OCI-LY1 (cell line): ENCODE results near the gene RAD51B.

Experiments
- H2AFZ ChIP-seq: fragments of 200-600 bp; sonication (generic), shearing (Covaris generic); 2 replicates; pipeline ENCODE4 v1.6.0; 2014; ENCODE audit warnings: antibody characterized with exemption, mild to moderate bottlenecking, low read length
- H3F3A ChIP-seq: fragments of 200-600 bp; sonication (generic), shearing (Covaris generic); 2 replicates; pipeline ENCODE4 v1.6.0; 2014; ENCODE audit warnings: mild to moderate bottlenecking, antibody characterized with exemption, low read length, moderate library complexity; ENCODE audit not compliant: insufficient read depth
- H3K27ac ChIP-seq: fragments of 200-600 bp; sonication (generic); 2 replicates; pipeline ENCODE4 v1.5.1; 2014; ENCODE audit warnings: low read length, mixed run types, mild to moderate bottlenecking, low read depth; ENCODE audit not compliant: poor library complexity, severe bottlenecking
- H3K27me3 ChIP-seq: fragments of 200-600 bp; sonication (generic); 2 replicates; pipeline ENCODE4 v1.6.0; 2014; ENCODE audit warnings: antibody characterized with exemption, mild to moderate bottlenecking, low read length, moderate library complexity; ENCODE audit not compliant: insufficient read depth
- H3K36me3 ChIP-seq: fragments of 200-600 bp; sonication (generic); 2 replicates; pipeline ENCODE4 v1.6.1; 2014; ENCODE audit warnings: mild to moderate bottlenecking, antibody characterized with exemption, low read length, moderate library complexity, mixed read lengths; ENCODE audit not compliant: insufficient read depth
- H3K4me1 ChIP-seq: fragments of 200-600 bp; sonication (generic); 2 replicates; pipeline ENCODE4 v1.5.1; 2014; ENCODE audit warnings: mild to moderate bottlenecking, low read length, moderate library complexity; ENCODE audit not compliant: insufficient read depth, severe bottlenecking
- H3K4me2 ChIP-seq: fragments of 200-600 bp; sonication (generic), shearing (Covaris generic); 2 replicates; pipeline ENCODE4 v1.6.1; 2014; ENCODE audit warnings: low read length
- H3K4me3 ChIP-seq: fragments of 200-600 bp; sonication (generic); 2 replicates; pipeline ENCODE4 v1.5.1; 2014; ENCODE audit warnings: low read length, low read depth, mild to moderate bottlenecking, mixed read lengths; ENCODE audit not compliant: poor library complexity, severe bottlenecking
- H3K79me2 ChIP-seq: fragments of 200-600 bp; shearing (Covaris generic); 2 replicates; pipeline ENCODE4 v1.6.1; 2016; ENCODE audit warnings: mixed run types, low read length, mixed read lengths; ENCODE audit not compliant: insufficient read depth
- H3K9ac ChIP-seq: fragments of 200-600 bp; sonication (generic), shearing (Covaris generic); 2 replicates; pipeline ENCODE4 v1.6.1; 2014; ENCODE audit warnings: mild to moderate bottlenecking, low read length, mixed read lengths
- H3K9me2 ChIP-seq: fragments of 200-600 bp; sonication (generic), shearing (Covaris generic); 2 replicates; pipeline ENCODE4 v1.6.1; 2014; ENCODE audit warnings: low read depth, mild to moderate bottlenecking, low read length, mixed read lengths
- H3K9me3 ChIP-seq: fragments of 200-600 bp; shearing (Covaris generic); 2 replicates; pipeline ENCODE4 v1.6.1; 2014; ENCODE audit warnings: low read length, mixed read lengths
- H4K20me1 ChIP-seq: fragments of 200-600 bp; sonication (generic), shearing (Covaris generic); 2 replicates; pipeline ENCODE4 v1.6.0; 2016; ENCODE audit warnings: mild to moderate bottlenecking, low read length; ENCODE audit not compliant: insufficient read depth
- CTCF ChIP-seq: fragments of 200-600 bp; sonication (generic), shearing (Covaris generic); IDR thresholded peaks from 2 replicates; pipeline ENCODE4 v1.5.1; 2017; ENCODE audit warnings: mild to moderate bottlenecking, antibody characterized with exemption, low read length, moderate library complexity, mixed read lengths
- EZH2 ChIP-seq: fragments of 200-600 bp; sonication (generic), shearing (Covaris generic); IDR thresholded peaks from 2 replicates; pipeline ENCODE4 v1.8.0; 2017; ENCODE audit warnings: borderline replicate concordance, mixed run types, mild to moderate bottlenecking, antibody characterized with exemption, low read length, moderate library complexity, mixed read lengths

RAD51B gene

GRCh38 chr14:68322940-68323620 is 503.5 kb downstream of the RAD51B start:
- Histone ChIP-seq H3K4me3 (no peak overlapping the region), H3K9me2 (no peaks in the 10 kb centered on the region), H3K27me3 (no peaks in the 10 kb centered on the region), H3F3A (no peaks in the 10 kb centered on the region), H3K36me3 (no peaks in the 10 kb centered on the region), H3K4me2 (no peak overlapping the region), H4K20me1 (no peaks in the 10 kb centered on the region), H3K4me1 (peaks cover 31% of the 10 kb centered on the region), H3K9ac (no peak overlapping the region), H3K79me2 (no peaks in the 10 kb centered on the region), H3K9me3 (no peaks in the 10 kb centered on the region), H3K27ac (no peak overlapping the region), H2AFZ (no peak overlapping the region)
- TF ChIP-seq CTCF (no peak), EZH2 (no peak)

GRCh38 chr14:68325267-68325807 is 505.8 kb downstream of the RAD51B start:
- Histone ChIP-seq H3K9me2 (no peaks in the 10 kb centered on the region), H3K27ac (peak overlapping the region; percentile 50), H2AFZ (no peak overlapping the region), H3K4me2 (no peak overlapping the region), H4K20me1 (no peaks in the 10 kb centered on the region), H3K36me3 (no peaks in the 10 kb centered on the region), H3K4me1 (peaks cover 31% of the 10 kb centered on the region), H3K79me2 (no peaks in the 10 kb centered on the region), H3K27me3 (no peaks in the 10 kb centered on the region), H3F3A (no peaks in the 10 kb centered on the region), H3K4me3 (no peak overlapping the region), H3K9me3 (no peaks in the 10 kb centered on the region), H3K9ac (no peak overlapping the region)
- TF ChIP-seq EZH2 (no peak), CTCF (no peak)

GRCh38 chr14:68327231-68327630 is 507.7 kb downstream of the RAD51B start:
- Histone ChIP-seq H3K9ac (peak overlapping the region; percentile 43; the same call in 1 of the 2 replicates), H3K27ac (peak overlapping the region; percentile 81), H3K9me3 (no peaks in the 10 kb centered on the region), H3K4me1 (peaks cover 35% of the 10 kb centered on the region), H2AFZ (no peak overlapping the region), H3K27me3 (no peaks in the 10 kb centered on the region), H3K79me2 (no peaks in the 10 kb centered on the region), H4K20me1 (no peaks in the 10 kb centered on the region), H3K4me2 (peak overlapping the region; percentile 11), H3K9me2 (no peaks in the 10 kb centered on the region), H3K4me3 (no peak overlapping the region), H3F3A (no peaks in the 10 kb centered on the region), H3K36me3 (no peaks in the 10 kb centered on the region)
- no peak for TF ChIP-seq EZH2
- no peak for TF ChIP-seq CTCF
